COR-L47 (cell line): ENCODE measurements around the gene MFAP4.

Experiments
- DNase-seq: peaks from one replicate; lab custom pipeline; 2025; lab: John Stamatoyannopoulos, UW

Gene MFAP4

GRCh38 chr17:19410091-19410490 is 23.1 kb upstream of the MFAP4 start:
- DNase-seq: no peak

GRCh38 chr17:19409509-19409908 is 22.5 kb upstream of the MFAP4 start:
- no peak for DNase-seq

- DNase-seq: no peak
Measured at GRCh38 chr17:19409066-19409465, 22.1 kb upstream of the MFAP4 start.

- no peak for DNase-seq
Measured at GRCh38 chr17:19408346-19408710, 21.3 kb upstream of the MFAP4 start.

GRCh38 chr17:19407601-19408345 is 20.8 kb upstream of the MFAP4 start:
- no peak for DNase-seq

- DNase-seq: no peak
Measured at GRCh38 chr17:19405114-19405513, 18.1 kb upstream of the MFAP4 start.

- no peak for DNase-seq
Measured at GRCh38 chr17:19404264-19404663, 17.3 kb upstream of the MFAP4 start.

- DNase-seq: no peak
Measured at GRCh38 chr17:19403021-19403420, 16.0 kb upstream of the MFAP4 start.

GRCh38 chr17:19402171-19402570 is 15.2 kb upstream of the MFAP4 start:
- DNase-seq: no peak

GRCh38 chr17:19401321-19402010 is 14.5 kb upstream of the MFAP4 start:
- no peak for DNase-seq

- no peak for DNase-seq
Measured at GRCh38 chr17:19399750-19400450, 12.9 kb upstream of the MFAP4 start.

- peak; percentile 53 for DNase-seq
Measured at GRCh38 chr17:19398301-19399181, 11.6 kb upstream of the MFAP4 start.

GRCh38 chr17:19397556-19398041 is 10.6 kb upstream of the MFAP4 start:
- DNase-seq: no peak

- no peak for DNase-seq
Measured at GRCh38 chr17:19392303-19392702, 5.3 kb upstream of the MFAP4 start.

GRCh38 chr17:19391432-19391831 is 4.4 kb upstream of the MFAP4 start:
- no peak for DNase-seq

GRCh38 chr17:19390951-19391350 is 4.0 kb upstream of the MFAP4 start:
- DNase-seq: no peak

- DNase-seq: no peak
Measured at GRCh38 chr17:19388791-19389785, 2.1 kb upstream of the MFAP4 start.

- DNase-seq: no peak
Measured at GRCh38 chr17:19387921-19388521, 1.0 kb upstream of the MFAP4 start.

- no peak for DNase-seq
Measured at GRCh38 chr17:19386051-19386929, 700 bp downstream of the MFAP4 start.
